GM12878 (cell line): Measurements from ENCODE around the gene SPOP. TPM values are rescaled to one million over a fixed set of nuclear protein-coding genes. Genes with fewer than 3 reads are reported as not detected.

Experiments used
- ATAC-seq: fragments of 200-7000 bp; cut with Tn5 transposase; 3 replicates; pipeline ENCODE4 v1.9.1; 2020; ENCODE audit warnings: mild to moderate bottlenecking, moderate library complexity
- BruUV-seq: library from RNA; stranded (reverse); fragments of 400-500 nt; replicated peaks from 2 replicates; lab custom pipeline; 2021; lab: Mats Ljungman, UMichigan
- CTCF ChIA-PET: fragments of 300-600 bp; sonication (Branson Sonifier 250); formaldehyde crosslinking; extraction: SDS; loops from one replicate; lab custom pipeline; 2021; ENCODE audit warnings: inconsistent platforms; lab: Yijun Ruan, JAX
- POLR2A ChIA-PET: fragments of 350-600 bp; formaldehyde crosslinking; extraction: SDS; loops from one replicate; lab custom pipeline; 2021; ENCODE audit warnings: inconsistent platforms; lab: Charles Lee
- RAD21 ChIA-PET: fragments of 300-600 bp; sonication (Branson Sonifier 250); formaldehyde crosslinking; loops from one replicate; lab custom pipeline; 2023; ENCODE audit warnings: antibody characterized with exemption; ENCODE audit not compliant: unreplicated experiment; lab: Charles Lee
- SMC1A ChIA-PET: fragments of 300-600 bp; sonication (Branson Sonifier 250); formaldehyde crosslinking; loops from one replicate; lab custom pipeline; 2023; ENCODE audit not compliant: unreplicated experiment, uncharacterized antibody; lab: Charles Lee
- DNase-seq: peaks from one replicate; pipeline ENCODE4 v3.0.0-alpha.2; 2011; ENCODE audit warnings: low read depth, low spot score
- FAIRE-seq: peaks from 3 replicates; lab custom pipeline; 2011; peaks lifted over from hg19 to GRCh38; lab: Jason Lieb, UNC
- H2AFZ ChIP-seq: 2 replicates; pipeline ENCODE4 v1.6.0; 2011; ENCODE audit warnings: low read depth, low read length, control low read depth; ENCODE audit not compliant: control insufficient read depth
- H3K27ac ChIP-seq: 2 replicates; pipeline ENCODE4 v1.5.1; 2011; ENCODE audit warnings: control low read depth; ENCODE audit not compliant: control insufficient read depth, insufficient read depth
- H3K27me3 ChIP-seq, 2 experiments: replicated peaks in 1 of 2; 2 replicates each; pipeline versions ENCODE4 v1.6.0 to v1.6.1; 2011; ENCODE audit warnings: low read length in 1 of 2; ENCODE audit not compliant: control insufficient read depth in 2 of 2, insufficient read depth in 2 of 2
- H3K36me3 ChIP-seq, 2 experiments: 2 replicates each; pipeline ENCODE4 v1.5.1; 2011; ENCODE audit warnings: low read length in 1 of 2; ENCODE audit not compliant: control insufficient read depth in 2 of 2, insufficient read depth in 2 of 2
- H3K4me1 ChIP-seq: 2 replicates; pipeline ENCODE4 v1.6.1; 2011; ENCODE audit warnings: mild to moderate bottlenecking, low read length, moderate library complexity, mixed read lengths; ENCODE audit not compliant: control insufficient read depth, insufficient read depth
- H3K4me2 ChIP-seq: 2 replicates; pipeline ENCODE4 v1.6.0; 2011; ENCODE audit warnings: control low read depth; ENCODE audit not compliant: control insufficient read depth, insufficient read depth
- H3K4me3 ChIP-seq: fragments of 200-600 bp; sonication (generic); 2 replicates; pipeline ENCODE4 v1.5.1; 2016
- H3K79me2 ChIP-seq: 2 replicates; pipeline ENCODE4 v1.6.0; 2011; ENCODE audit warnings: low read length; ENCODE audit not compliant: control insufficient read depth, insufficient read depth
- H3K9ac ChIP-seq: 2 replicates; pipeline ENCODE4 v1.8.0; 2011; ENCODE audit warnings: low read length, control low read depth, mixed read lengths; ENCODE audit not compliant: control insufficient read depth, insufficient read depth
- H3K9me3 ChIP-seq: replicated peaks from 3 replicates; pipeline ENCODE4 v1.5.1; 2011; ENCODE audit warnings: mild to moderate bottlenecking, low read length; ENCODE audit not compliant: control insufficient read depth, insufficient read depth
- H4K20me1 ChIP-seq: 2 replicates; pipeline ENCODE4 v1.6.0; 2011; ENCODE audit not compliant: control insufficient read depth, insufficient read depth
- BCL11A ChIP-seq: IDR thresholded peaks from 2 replicates; pipeline ENCODE4 v1.6.1; 2011; ENCODE audit warnings: low read depth, low read length
- CHD1 ChIP-seq: IDR thresholded peaks from 2 replicates; pipeline ENCODE4 v1.6.1; 2012; ENCODE audit warnings: low read depth, low read length, improper control_type of control experiment
- E2F8 ChIP-seq: fragments of 450-650 bp; IDR thresholded peaks from 2 replicates; pipeline ENCODE4 v1.6.1; 2018; ENCODE audit warnings: mild to moderate bottlenecking, low read depth, moderate library complexity; ENCODE audit not compliant: partially characterized antibody
- EP300 ChIP-seq, 2 experiments: fragments of 150-350 bp in 1 of 2; IDR thresholded peaks; 2 replicates each; pipeline ENCODE4 v1.6.1; 2011 to 2012; ENCODE audit warnings: low read depth in 2 of 2, low read length in 2 of 2, borderline replicate concordance in 1 of 2, improper control_type of control experiment in 1 of 2, inconsistent platforms in 1 of 2; ENCODE audit not compliant: control insufficient read depth in 1 of 2
- FOS ChIP-seq: IDR thresholded peaks from 3 replicates; pipeline ENCODE4 v1.6.1; 2011; ENCODE audit warnings: borderline replicate concordance; ENCODE audit not compliant: insufficient read length; ENCODE audit errors: extremely low read depth
- PAX8 ChIP-seq: fragments of 450-650 bp; IDR thresholded peaks from 2 replicates; pipeline ENCODE4 v1.6.1; 2017; ENCODE audit warnings: mild to moderate bottlenecking, moderate library complexity
- SIX5 ChIP-seq: IDR thresholded peaks from 2 replicates; pipeline ENCODE4 v1.6.1; 2011; ENCODE audit warnings: mild to moderate bottlenecking, low read depth, low read length, moderate library complexity; ENCODE audit not compliant: severe bottlenecking
- SMAD1 ChIP-seq: fragments of 450-650 bp; IDR thresholded peaks from 2 replicates; pipeline ENCODE4 v1.6.1; 2018; ENCODE audit warnings: mild to moderate bottlenecking, low read depth; ENCODE audit not compliant: partially characterized antibody
- SPI1 ChIP-seq: IDR thresholded peaks from 2 replicates; pipeline ENCODE4 v1.6.1; 2011; ENCODE audit warnings: low read depth, mild to moderate bottlenecking, low read length, moderate library complexity, borderline replicate concordance; ENCODE audit not compliant: insufficient read depth
- USF1 ChIP-seq: IDR thresholded peaks from 2 replicates; pipeline ENCODE4 v1.6.1; 2011; ENCODE audit warnings: borderline replicate concordance, low read depth, mild to moderate bottlenecking, moderate library complexity, mixed read lengths, low read length; ENCODE audit not compliant: insufficient read depth; ENCODE audit errors: extremely low read length
- YBX1 ChIP-seq: fragments of 450-650 bp; IDR thresholded peaks from 2 replicates; pipeline ENCODE4 v1.6.1; 2016; ENCODE audit warnings: antibody characterized with exemption
- YY1 ChIP-seq: IDR thresholded peaks from 2 replicates; pipeline ENCODE4 v1.6.1; 2011; ENCODE audit warnings: low read depth, mild to moderate bottlenecking, low read length
- ZNF207 ChIP-seq: fragments of 450-650 bp; IDR thresholded peaks from 2 replicates; pipeline ENCODE4 v1.6.1; 2014; ENCODE audit warnings: antibody characterized with exemption, mild to moderate bottlenecking, borderline replicate concordance
- ZNF687 ChIP-seq: fragments of 450-650 bp; IDR thresholded peaks from 2 replicates; pipeline ENCODE4 v1.6.1; 2017; ENCODE audit warnings: mild to moderate bottlenecking, moderate library complexity
- WGBS: methylation state at CpG from one replicate; pipeline ENCODE4 v1.1.6; 2016; ENCODE audit warnings: low lambda C conversion rate; ENCODE audit not compliant: insufficient replicate concordance, insufficient coverage; ENCODE audit errors: missing lambda C conversion rate; 5-methylcytosine and 5-hydroxymethylcytosine counted together
- in situ Hi-C: fragments of 300-500 bp; cut with MboI; formaldehyde crosslinking; loops from 9 replicates; pipeline ENCODE4 v1.14.3; 2018; ENCODE audit warnings: mixed read lengths
- intact Hi-C: fragments of 100-400 bp; cut with micrococcal nuclease; formaldehyde crosslinking; loops from one replicate; pipeline ENCODE4 v1.14.2; 2022; ENCODE audit not compliant: unreplicated experiment
- polyA plus RNA-seq, 11 experiments: library from polyadenylated mRNA; depleted of rRNA in 4 of 11; unstranded in 6 of 11; stranded (reverse) in 5 of 11; fragments of >200 nt; fragmentation: Nextera tagmentation in 4 of 11; fragmentation: Illumina TruSeq in 1 of 11; extraction: Ambion mirVana in 4 of 11; extraction: Trizol in 1 of 11; gene quantifications; 1 replicate in 1 of 11; 2 replicates in 10 of 11; pipeline versions ENCODE4 v1.2.1 to v1.2.3, GENCODE V29; 2011 to 2016; ENCODE audit warnings: inconsistent platforms in 2 of 11, missing spikeins in 2 of 11, low read depth in 1 of 11
- total RNA-seq, 4 experiments: library from RNA; depleted of rRNA in 3 of 4; stranded (reverse); fragments of >200 nt in 3 of 4; fragmentation: Illumina TruSeq in 1 of 4; extraction: Trizol in 1 of 4; gene quantifications; 2 replicates each; pipeline versions ENCODE4 v1.2.1 to v1.2.3, GENCODE V29; 2013 to 2021

Gene SPOP
- total and polyA plus RNA-seq, 10 of the 15 experiments (the other 5 are each of a cell fraction or from before 2014, with no cell fraction given): 35.1 to 80.4 (median 44.7) TPM

- TF ChIP-seq ZNF687: no peak
- TF ChIP-seq SIX5: no peak
- TF ChIP-seq, all 136 proteins: peak for 0
Observed at GRCh38 chr17:49595980-49596379, 81.9 kb downstream of the SPOP start (continued).

- TF ChIP-seq YBX1: no peak
- TF ChIP-seq PAX8: no peak
- TF ChIP-seq CHD1: no peak
- TF ChIP-seq YY1: no peak
- TF ChIP-seq FOS: no peak
- no peak for TF ChIP-seq EP300 (IDR thresholded peaks at IDR 0.05; ENCODE audit: borderline replicate concordance in 1 of 2, control insufficient read depth in 1 of 2, low read depth in 2 of 2, low read length in 2 of 2)
- TF ChIP-seq SPI1: no peak
- no peak for TF ChIP-seq USF1
- no peak for TF ChIP-seq E2F8
- no peak for TF ChIP-seq BCL11A
- TF ChIP-seq SMAD1: no peak
- TF ChIP-seq ZNF207: no peak
- SMC1A ChIA-PET: interaction anchor here (1.6 kb wide), 1 partner anchor 113 kb away, joined by 3 read pairs; the partner anchor contains the start of gene SLC35B1
- POLR2A ChIA-PET: interaction anchor here (0.6 to 0.7 kb wide), 2 partner anchors 20 to 99 kb away, joined by 3 to 6 read pairs; no protein-coding TSS in a partner anchor
- no TSS peak for BruUV-seq
- Histone ChIP-seq H3K4me1 (no peaks in the 10 kb centered on the region), H2AFZ (no peak overlapping the region), H4K20me1 (no peaks in the 10 kb centered on the region), H3K9me3 (no peaks in the 10 kb centered on the region), H3K27ac (no peak overlapping the region), H3K27me3 (no peaks in the 10 kb centered on the region), H3K36me3 (peaks cover 3 to 8% of the 10 kb centered on the region in 2 experiments; a peak in 3 of 4 replicates), H3K4me2 (no peak overlapping the region), H3K9ac (no peak overlapping the region), H3K79me2 (no peaks in the 10 kb centered on the region), H3K4me3 (no peak overlapping the region)
- in situ Hi-C loops (no loop called here), intact Hi-C loops (no loop called here)
- CTCF ChIA-PET: interaction anchor here (0.6 to 1.6 kb wide), 4 partner anchors 26 to 701 kb away, joined by 3 to 4 read pairs (median 3); no protein-coding TSS in a partner anchor
- ATAC-seq (no peak), DNase-seq (no peak), FAIRE-seq (no peak)
- RAD21 ChIA-PET: no interaction called here
- 93% methylated on average over 4 of the region's 4 CpGs for WGBS
Observed at GRCh38 chr17:49595328-49595727, 82.6 kb downstream of the SPOP start.
